Lower leg skin (tissue), 4 donors: ENCODE results near the gene TRIM37. TPM values are rescaled to one million over a fixed set of nuclear protein-coding genes. Genes with fewer than 3 reads are reported as not detected.
"Not testable (repeated sequence)": the region's sequence is repeated elsewhere in the genome, so short reads cannot be mapped to it uniquely, and the experiment has no call there.

Source experiments
- DNase-seq, 2 donors: peaks; one replicate each; pipeline ENCODE4 v3.0.0-alpha.2; 2019; ENCODE audit warnings: low spot score in 2 of 2
- H3K4me3 ChIP-seq: fragments of 200-600 bp; sonication (generic); 2 replicates; pipeline ENCODE4 v1.5.1; 2017; ENCODE audit warnings: mild to moderate bottlenecking, low read depth; ENCODE audit not compliant: poor library complexity, severe bottlenecking
- CTCF ChIP-seq, 3 donors: fragments of 450-650 bp; IDR thresholded peaks; one replicate each; pipeline ENCODE4 v1.5.1; 2016; ENCODE audit warnings: antibody characterized with exemption in 3 of 3, mild to moderate bottlenecking in 3 of 3, moderate library complexity in 2 of 3
- POLR2A ChIP-seq, 2 donors: fragments of 450-650 bp; IDR thresholded peaks; one replicate each; pipeline ENCODE4 v1.6.1; 2016 to 2017; ENCODE audit warnings: antibody characterized with exemption in 2 of 2, mild to moderate bottlenecking in 1 of 2, moderate library complexity in 1 of 2
- WGBS, 2 donors: methylation state at CpG; one replicate each; pipeline ENCODE4 v1.1.5; 2018; 5-methylcytosine and 5-hydroxymethylcytosine counted together
- intact Hi-C: fragments of 100-400 bp; cut with DNase I; formaldehyde crosslinking; loops from one replicate; pipeline ENCODE4 v1.15.0; 2023; ENCODE audit warnings: low total_unique reads
- total RNA-seq, 4 donors: library from RNA; depleted of rRNA; stranded (reverse); fragments of >200 nt; gene quantifications; one replicate each; pipeline ENCODE4 v1.1.0, GENCODE V29; 2016

The TRIM37 gene
- total RNA-seq, 4 donors from 2014 or later: 10.3 to 18.0 (median 13.9) TPM

GRCh38 chr17:58966208-58966607, 140.5 kb downstream of the TRIM37 start:
- 91 to 92% methylated on average over 3 of the region's 3 CpGs for WGBS, 2 donors
- TF ChIP-seq POLR2A (IDR thresholded peaks at IDR 0.05): no peak
- no peak for TF ChIP-seq CTCF (IDR thresholded peaks at IDR 0.05)
- no peak overlapping the region for H3K4me3 ChIP-seq
- intact Hi-C loops: no loop called here
- no peak for DNase-seq

GRCh38 chr17:58965221-58965620, 141.5 kb downstream of the TRIM37 start:
- WGBS, 2 donors: 79 to 82% methylated on average over 3 of the region's 3 CpGs
- TF ChIP-seq CTCF (IDR thresholded peaks at IDR 0.05): no peak
- TF ChIP-seq POLR2A (IDR thresholded peaks at IDR 0.05): no peak
- H3K4me3 ChIP-seq: no peak overlapping the region
- DNase-seq: no peak
- intact Hi-C loops: no loop called here

DNA sequence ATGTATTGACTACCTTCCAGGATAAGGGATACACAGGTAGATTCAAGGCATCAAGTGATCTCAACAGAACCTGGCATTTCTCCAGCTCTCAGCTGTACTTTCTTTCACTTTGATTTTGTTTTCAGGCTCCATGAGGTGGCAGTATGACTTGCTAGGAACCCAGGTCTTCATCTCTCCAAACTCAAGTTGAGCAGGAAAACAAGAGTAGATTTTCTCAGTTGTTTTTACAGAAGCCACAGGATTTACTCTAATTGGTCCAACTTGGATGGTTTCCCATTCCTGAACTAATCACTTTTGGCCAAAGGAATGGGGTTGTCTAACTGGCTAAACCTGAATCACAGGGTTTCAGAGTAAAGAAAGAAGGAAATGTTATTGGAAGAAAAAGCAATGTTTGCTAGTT, 146.6 kb downstream of the TRIM37 start:
- no peak for DNase-seq
- H3K4me3 ChIP-seq: no peak overlapping the region
- intact Hi-C loops: no loop called here
- no peak for TF ChIP-seq POLR2A (IDR thresholded peaks at IDR 0.05)
- no peak for TF ChIP-seq CTCF (IDR thresholded peaks at IDR 0.05)

DNA sequence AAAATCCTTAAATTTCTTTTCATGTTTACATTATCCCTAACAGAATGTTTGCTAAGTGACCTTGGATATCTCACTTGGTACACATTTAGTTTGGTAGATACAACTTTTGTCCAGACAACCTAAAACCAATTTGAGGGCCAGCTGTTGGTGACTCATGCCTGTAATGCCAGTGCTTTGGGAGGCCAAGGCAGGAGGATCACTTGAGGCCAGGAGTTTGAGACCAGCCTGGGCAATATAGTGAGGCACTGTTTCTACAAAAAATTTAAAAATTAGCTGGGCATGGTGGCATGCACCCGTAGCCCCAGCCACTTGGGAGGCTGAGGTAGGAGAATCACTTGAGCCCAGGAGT, 149.0 kb downstream of the TRIM37 start:
- 73 to 85% methylated on average over 1 of the region's 1 CpG for WGBS, 2 donors
- H3K4me3 ChIP-seq, intact Hi-C loops, DNase-seq: not testable (repeated sequence)

- no peak overlapping the region for H3K4me3 ChIP-seq
- intact Hi-C loops: no loop called here
- 63 to 67% methylated on average over 2 of the region's 2 CpGs for WGBS, 2 donors
- TF ChIP-seq CTCF (IDR thresholded peaks at IDR 0.05): no peak
- no peak for TF ChIP-seq POLR2A (IDR thresholded peaks at IDR 0.05)
- DNase-seq: no peak
Observed at GRCh38 chr17:58956997-58957724, 149.5 kb downstream of the TRIM37 start.

DNA sequence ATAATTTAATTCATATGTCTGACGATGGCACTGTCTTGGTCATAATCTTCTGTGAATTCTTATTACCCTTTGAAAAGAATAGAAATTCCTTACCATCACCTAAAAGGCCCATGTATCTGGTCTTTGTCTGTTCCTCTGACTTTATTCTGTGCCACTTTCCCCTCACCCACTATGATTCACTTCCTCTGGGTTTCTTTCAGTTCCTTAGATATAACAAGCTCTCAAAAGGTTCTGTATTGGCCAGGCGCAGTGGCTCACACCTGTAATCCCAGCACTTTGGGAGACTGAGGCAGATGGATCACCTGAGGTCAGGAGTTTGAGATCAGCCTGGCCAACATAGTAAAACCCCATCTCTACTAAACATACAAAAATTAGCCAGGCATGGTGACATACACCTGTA, 152.3 kb downstream of the TRIM37 start:
- WGBS, 2 donors: 74 to 83% methylated on average over 2 of the region's 2 CpGs
- H3K4me3 ChIP-seq, DNase-seq, intact Hi-C loops: not testable (repeated sequence)

- no peak for DNase-seq
- intact Hi-C loops: no loop called here
- 70 to 89% methylated on average over 3 of the region's 3 CpGs for WGBS, 2 donors
- H3K4me3 ChIP-seq: no peak overlapping the region
- no peak for TF ChIP-seq CTCF (IDR thresholded peaks at IDR 0.05)
- no peak for TF ChIP-seq POLR2A (IDR thresholded peaks at IDR 0.05)
Observed at GRCh38 chr17:58947824-58948223, 158.9 kb downstream of the TRIM37 start.
